HG03097 (cell line): ENCODE data around the gene FAM72B.
"Not testable (repeated sequence)": the region's sequence is repeated elsewhere in the genome, so short reads cannot be mapped to it uniquely, and the experiment has no call there.

Experiments used
- ATAC-seq: cut with Tn5 transposase; IDR thresholded peaks from one replicate; pipeline ENCODE4 v1.9.1; 2021; ENCODE audit not compliant: unreplicated experiment, low FRiP score

The FAM72B gene

DNA sequence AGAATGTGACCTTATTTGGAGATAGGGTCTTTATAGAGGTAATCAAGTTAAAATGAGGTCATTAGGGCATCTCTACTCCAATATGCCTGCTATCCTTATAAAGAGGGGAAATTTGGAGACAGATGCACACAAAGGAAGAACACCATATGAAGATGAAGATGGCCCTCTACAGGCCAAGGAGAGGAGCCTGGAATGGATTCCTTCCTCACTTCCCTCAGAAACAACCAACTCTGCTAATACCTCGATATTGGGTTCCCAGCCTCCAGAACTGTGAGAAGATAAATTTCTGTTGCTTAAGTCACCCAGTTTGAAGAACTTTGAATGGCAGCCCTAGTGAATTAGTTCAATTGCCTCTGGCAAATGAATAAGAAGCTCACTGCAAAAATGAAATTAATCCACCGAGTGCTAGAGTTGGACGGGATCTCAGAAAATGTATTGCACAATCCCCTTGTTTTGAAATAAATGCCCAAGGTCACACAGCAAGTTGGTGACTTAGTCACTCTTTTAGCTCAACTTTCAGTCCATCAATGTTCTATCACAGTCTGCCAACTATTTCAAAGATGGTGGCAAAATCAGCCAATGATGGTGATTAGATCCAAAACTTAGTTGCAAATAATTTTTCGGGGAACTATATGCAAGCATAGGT is 27.1 kb downstream of the FAM72B start:
- not testable (repeated sequence) for ATAC-seq

DNA sequence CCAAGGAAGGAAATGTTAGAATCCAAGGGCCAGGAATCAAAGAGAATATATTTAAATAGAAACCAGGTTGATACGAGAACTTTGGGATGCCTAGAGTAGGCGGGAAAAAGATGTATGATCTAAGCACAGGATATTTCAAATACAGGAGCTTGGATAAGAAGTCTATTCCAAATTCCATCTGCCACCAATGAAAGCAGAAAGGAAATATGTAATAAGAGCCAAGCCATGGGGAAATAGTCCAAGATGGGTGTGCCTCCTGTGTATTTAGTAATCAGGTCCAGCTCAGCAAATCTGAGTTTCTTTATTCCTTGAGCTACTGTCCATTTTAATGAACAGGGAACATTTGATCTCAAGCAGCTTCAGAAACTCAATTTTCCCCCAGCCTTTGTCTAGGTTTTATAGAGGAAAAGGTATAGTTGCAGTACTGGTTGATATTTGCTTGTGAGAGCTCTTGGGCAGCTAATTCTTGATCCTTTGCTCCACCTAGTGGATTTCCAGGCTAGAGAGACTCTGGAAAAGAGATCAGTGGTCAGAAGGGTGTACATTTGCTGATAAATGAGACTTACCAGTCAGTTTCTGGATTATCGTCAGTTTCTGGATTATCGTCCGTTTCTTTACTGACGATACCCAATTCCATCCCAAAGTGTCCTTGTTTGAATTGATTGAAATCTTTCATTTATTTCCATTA is 28.3 kb downstream of the FAM72B start:
- not testable (repeated sequence) for ATAC-seq

DNA sequence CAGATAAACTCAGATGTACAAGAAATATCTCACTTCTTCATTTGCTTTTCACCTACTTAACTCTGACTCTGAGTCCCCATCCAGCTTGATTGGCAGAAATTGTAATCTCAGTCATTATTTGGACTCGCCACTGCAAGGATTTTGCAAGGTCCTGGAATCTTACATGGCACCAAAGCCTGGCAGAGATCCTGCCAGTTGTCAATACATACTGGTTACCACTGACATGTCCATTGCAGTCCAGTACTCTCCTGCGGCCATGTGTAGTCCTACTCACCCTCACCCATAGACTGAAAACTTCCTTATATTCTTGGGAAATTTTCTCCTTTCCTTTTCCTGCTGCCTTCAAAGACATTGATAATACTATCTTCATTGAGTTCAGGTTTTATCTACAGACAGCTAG is 29.3 kb downstream of the FAM72B start:
- ATAC-seq, result not testable (repeated sequence)

DNA sequence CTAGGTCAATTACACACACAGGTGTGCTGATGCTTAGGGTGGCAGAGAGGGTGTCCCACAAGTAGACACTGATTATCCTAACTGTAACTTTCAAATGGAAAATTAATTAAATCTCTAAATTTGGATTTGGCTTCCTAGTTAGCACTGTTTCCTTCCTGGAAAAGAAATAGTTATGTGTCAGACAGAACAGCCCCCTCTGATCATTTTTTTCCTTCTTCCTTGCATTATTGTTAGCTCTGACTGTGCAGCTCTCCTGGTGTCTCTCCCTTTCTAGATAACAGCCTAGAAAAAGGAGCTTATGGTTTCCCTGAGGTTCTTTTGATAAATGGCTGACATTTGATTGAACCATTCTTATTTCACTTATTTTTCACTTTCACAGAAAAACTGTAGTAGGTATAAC is 31.4 kb downstream of the FAM72B start:
- ATAC-seq, result not testable (repeated sequence)

DNA sequence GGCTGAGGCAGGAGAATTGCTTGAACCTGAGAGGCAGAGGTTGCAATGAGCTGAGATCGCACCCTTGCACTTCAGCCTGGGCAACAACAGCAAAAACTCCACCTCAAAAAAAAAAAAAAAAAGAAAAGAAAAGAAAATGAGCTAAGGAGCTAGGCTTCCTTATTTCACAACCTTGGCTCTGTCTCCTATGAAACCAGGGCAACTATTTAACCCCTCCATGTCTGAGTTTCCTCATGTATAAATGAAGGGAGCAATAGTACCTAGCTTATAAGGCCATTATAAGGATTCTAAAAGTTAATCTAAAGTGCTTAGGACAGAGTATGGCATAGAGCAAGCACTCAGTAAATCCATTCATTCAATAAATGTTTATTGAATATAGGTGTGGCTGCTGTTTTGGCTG is 32.8 kb downstream of the FAM72B start:
- ATAC-seq, result not testable (repeated sequence)

DNA sequence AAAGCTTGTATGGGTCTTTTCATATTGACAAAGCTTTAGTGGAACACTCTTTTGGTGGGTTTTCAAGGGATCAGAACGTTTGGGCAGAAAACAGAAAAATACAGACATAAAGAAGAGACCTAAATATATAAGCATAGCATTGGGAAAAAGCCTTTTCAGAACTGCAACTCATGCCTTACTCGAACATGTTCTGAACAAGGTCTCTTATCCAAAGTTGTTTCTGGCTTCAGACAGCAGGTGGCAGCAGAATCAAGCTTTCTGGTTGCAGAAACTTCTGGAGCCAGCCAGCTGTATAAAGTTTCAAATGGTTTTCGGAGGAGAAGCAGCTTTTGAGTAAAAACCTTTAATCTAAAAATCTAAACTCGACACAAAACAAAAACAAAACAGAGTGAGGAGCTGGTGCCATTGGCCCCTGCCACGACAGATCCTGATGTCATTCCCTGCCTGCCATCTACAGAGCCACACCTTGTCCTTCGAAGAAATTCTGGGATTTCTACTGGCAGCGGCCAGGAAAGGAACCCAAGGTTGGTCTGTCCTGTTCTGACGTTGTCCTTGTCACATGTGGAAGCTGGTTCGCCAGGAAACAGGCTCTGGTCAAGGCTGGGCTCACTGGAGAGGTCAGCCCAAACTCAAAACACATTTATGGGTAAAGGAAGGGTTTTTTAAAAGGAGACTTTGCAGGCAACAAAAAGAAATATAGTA is 35.5 kb downstream of the FAM72B start:
- ATAC-seq, result not testable (repeated sequence)

DNA sequence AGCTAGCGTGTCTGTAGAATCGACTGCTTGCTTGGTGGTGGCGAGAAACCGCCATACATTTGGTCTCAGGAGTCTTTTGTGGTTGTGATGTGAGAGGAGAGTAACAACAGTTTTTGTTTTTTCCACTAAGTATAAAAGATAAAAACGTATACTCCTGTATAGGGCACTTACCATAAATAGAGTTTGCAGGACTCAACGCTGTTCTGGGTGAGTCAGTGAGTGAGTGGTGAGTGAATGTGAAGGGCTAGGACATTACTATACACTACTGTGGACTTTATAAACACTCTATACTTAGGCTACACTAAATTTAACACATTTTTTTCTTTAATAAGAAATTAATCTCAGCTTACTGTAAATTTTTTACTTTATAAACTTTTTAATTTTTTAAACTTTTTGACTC is 43.7 kb downstream of the FAM72B start:
- not testable (repeated sequence) for ATAC-seq

DNA sequence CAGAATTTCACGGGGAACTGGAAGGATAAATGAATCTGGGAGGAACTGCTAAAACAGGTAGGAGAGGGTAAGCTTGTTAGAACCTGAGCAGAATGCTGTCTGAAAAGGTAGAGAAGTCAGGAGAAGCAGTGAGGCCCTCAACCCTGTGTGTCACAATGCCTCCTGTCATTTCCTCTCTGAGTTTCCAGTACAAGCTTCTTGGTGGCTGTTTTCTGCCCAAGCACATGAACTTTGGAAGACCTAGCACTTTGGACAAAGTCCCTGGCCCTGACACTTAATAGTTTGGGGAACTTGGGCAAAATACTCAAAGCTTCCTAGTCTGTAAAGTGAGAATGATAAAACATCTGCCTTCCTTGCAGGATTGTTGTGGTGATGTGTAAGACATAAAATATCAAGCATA is 52.6 kb downstream of the FAM72B start:
- not testable (repeated sequence) for ATAC-seq

DNA sequence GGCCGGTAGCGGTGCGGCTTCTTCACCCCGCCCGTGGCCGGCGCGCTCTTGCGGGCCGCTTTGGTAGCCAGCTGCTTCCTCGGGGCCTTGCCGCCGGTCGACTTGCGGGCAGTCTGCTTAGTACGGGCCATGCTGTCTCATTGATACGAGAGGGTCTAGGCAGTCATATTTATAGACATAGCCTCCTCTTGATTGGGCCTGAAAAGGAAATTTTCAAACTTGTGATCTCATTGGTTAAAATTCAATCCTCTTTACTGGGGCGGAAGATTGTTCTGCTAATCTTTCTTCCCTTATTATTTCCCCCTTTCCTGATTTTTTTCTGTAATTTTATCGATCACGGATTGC is 65.7 kb downstream of the FAM72B start:
- not testable (repeated sequence) for ATAC-seq
